Activated CD4-positive, CD25-positive, alpha-beta regulatory T cell treated with anti-CD3 and anti-CD28 coated beads, Interleukin-2, amount 50 U/mL, for 16 hours (primary cell): ENCODE results near the gene LPGAT1.
"Not testable (repeated sequence)": the region's sequence is repeated elsewhere in the genome, so short reads cannot be mapped to it uniquely, and the experiment has no call there.

Experiments used
- DNase-seq: peaks from one replicate; pipeline ENCODE4 v3.0.0-alpha.2; 2020; ENCODE audit warnings: low read depth, low spot score

The LPGAT1 gene

DNA sequence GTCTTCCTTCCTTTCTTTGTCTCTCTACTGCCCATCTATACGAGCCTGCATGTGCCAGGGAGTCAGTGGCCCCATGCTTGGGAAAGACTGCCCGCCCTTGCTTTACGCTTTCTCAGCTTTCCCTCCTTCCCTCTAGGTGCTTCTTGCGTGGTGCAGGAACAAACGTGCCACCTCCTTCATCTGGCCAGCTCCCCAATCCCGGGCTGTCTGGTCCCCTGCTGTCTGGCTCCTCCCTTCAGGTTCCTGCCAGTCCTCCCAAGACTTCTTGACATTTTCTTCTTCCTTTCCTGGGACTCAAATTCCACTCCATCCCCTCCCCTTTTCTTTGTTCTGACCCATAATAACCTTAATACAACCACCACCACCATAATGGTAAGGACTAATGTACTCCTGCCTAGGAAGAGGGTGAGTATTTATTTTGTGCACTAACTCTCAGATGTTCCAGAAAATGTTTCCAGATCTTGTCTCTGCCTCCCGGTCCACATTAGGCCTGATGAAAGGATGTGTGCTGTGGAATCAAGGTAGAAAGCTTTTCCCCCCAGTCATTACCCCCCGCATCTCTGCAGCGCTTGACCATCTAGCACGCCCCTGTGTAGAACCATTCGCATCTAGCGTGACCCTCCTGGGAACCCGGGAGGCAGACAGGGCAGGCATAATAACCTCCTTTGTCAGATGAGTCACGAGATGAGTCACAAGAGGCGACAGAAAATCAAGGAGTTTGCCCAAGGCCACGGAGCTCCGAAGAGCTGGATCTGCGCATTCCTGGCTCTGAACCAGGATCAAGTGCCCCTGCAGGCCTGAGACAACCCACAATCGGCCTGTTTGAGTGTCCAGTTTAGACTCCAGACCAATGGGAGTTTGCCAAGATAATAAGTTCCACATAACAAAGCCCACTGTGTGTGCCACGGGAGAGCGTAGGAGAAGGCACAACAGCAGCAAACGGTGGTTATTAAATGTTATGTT is 95.1 kb downstream of the LPGAT1 start:
- DNase-seq: no peak

DNA sequence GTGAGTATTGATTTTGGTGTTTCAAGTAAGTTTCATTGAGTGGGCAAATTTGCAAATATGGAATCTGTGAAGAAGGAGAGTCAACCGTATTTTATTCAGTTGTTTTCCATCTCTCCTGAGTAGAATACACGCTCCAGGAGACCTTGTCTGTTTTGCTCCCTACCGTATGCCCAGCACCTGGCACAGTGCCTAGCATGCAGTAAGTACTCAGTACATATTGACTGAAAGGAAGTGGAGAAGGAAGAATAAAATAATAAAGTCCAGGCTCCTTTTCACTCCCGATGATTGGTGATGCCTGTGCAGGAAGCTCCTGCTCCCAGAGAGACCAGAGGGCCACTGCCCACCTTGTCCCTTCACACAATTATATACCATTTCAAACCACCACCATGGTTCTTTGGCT is 95.8 kb downstream of the LPGAT1 start:
- no peak for DNase-seq

DNA sequence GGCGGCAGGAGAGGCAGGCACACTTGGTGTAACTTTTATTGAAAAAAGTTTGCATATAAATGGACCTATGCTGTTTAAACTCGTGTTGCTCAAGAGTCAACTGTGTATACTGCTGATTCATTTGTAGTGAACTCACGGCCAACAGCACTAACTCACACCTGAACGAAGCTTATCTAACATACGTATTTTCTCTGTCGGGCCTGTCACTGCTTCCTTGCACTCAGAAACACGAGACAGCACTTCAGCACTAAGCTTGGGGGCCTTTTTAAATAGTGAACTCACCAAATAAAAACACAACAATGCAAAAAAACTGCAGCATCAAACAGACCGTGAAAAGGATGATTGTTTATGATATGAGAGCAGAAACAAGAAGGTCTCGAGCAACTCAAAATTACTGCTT is 96.2 kb downstream of the LPGAT1 start:
- DNase-seq: no peak

DNA sequence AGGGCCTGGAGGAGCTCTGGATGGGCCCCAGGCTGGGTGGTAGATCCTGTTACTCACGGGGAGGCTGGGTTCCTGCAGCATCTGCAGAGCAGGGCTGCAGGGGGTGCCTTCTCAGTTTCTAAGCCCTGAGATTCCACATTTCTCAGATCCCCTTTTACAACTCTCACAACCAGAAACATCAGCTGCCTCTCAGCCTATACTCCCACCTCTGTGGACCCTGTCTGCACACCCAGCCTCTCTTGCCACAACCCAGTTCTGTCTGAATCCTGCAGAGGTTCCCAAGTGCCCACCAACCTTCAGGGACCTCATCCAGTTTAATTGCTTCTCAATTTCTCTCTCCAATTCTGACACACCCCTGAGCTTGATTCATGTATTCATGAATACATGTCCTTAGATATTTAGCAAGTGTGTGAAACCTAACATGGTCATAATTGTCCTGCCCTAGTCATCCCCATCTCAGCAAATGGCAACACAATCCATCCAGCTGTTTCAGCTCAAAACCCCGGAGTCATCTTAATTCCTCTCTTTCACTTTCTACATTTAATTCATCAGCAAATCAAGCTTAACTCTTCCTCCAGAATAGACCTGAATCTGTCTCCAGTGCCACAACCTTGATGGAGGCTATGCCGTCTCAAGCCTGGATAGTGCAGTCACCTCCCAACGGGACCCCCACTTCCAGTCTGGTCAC is 98.1 kb downstream of the LPGAT1 start:
- no peak for DNase-seq

DNA sequence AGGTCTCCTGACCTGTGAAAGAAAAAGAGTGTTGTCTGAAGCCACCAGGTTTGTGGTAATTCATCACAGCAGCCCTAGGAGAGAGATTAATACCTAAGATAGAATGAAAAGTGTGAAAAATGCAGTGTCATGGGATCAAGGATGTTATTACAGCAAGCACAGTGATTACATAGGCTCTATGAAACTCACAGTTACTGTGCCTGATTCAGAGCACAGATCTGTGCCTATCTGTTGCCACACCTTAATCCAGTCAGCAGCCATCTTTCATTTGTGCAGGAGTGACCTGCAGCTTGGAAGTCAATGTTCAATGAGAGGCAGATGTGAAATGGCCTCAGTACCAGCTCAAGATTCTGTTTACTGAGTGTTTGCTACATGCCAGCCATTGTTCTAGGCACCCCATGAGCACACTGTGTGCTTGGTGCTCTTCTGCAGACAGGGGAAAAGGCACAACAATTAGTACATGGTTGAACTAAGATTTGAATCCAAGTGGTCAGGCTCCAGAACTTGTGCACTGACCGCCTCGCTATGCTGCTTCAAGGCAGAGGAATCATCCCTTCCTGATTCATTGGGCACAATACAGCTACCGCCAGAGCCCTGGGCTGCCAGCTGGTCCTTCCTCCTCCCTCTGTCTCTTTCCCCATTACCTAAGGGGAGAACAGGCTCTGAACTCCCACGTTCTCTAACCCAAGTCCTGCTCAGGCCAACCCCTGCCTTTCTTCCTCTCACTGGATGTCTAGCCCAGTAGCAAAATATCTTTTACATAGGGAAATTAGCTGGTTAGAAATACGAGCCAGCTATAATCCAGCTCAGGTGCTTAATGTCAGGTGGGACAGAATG is 98.9 kb downstream of the LPGAT1 start:
- no peak for DNase-seq

DNA sequence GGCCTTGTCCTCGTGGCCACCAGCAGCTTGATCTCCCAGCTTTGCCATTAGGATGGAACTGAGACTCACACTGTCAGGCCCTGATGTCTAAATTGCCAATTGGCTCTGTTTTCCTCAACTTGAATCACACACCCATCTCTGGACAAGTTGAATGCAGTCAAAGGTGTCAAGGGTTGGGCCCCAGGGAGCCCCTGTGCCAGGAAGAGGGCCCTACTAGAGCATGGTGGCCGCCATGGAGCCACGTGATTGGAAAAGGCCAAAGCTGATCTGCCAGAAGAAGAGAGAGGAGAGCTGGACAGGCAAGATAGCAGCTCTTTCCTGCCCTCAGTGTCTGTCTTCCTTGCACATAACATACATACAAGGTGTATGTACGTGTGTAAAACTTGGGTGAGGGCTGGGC is 100.2 kb downstream of the LPGAT1 start:
- DNase-seq: no peak

DNA sequence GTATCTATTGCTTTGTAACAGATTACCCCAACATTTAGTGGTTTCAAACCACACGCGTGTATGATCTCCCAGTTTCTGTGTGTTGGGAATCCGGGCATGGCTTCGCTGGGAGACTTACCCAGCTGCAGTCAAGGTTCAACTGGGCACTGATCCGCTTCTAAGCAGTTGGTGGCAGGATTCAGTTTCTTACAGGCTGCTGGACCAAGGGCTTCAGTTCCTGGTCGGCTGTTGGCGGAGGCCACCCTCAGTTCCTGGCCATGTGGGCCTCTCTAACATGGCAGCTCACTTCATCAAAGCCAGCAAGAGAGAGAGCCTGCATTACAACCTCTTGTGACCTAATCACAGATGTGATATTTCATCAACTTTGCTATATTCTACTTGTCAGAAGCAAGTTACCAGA is 101.3 kb downstream of the LPGAT1 start:
- DNase-seq: no peak

DNA sequence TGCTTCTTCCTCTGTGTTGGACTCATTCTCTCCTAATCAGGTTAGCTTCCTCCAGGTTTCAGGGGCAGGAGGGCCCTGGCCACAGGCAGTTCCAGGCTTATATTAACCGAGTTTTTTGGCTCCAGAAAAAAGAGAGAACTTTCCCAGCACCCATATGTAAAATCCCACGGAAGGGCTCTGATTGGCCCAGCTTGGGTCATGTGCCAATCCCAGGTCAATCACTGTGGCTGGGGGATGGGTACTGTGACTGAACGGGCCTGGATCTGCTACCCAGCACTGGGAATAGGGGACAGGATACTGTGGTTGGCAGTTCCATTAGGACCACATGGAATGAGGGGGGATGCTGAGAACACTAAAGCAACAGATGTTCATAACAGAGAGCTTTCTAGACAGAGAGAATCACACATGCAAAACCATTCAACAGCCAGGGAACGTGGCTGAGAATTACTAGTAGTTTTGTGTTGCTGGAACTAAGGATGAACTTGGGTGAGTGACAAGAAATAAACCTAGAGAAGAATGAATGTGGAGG is 104.0 kb downstream of the LPGAT1 start:
- DNase-seq: no peak

DNA sequence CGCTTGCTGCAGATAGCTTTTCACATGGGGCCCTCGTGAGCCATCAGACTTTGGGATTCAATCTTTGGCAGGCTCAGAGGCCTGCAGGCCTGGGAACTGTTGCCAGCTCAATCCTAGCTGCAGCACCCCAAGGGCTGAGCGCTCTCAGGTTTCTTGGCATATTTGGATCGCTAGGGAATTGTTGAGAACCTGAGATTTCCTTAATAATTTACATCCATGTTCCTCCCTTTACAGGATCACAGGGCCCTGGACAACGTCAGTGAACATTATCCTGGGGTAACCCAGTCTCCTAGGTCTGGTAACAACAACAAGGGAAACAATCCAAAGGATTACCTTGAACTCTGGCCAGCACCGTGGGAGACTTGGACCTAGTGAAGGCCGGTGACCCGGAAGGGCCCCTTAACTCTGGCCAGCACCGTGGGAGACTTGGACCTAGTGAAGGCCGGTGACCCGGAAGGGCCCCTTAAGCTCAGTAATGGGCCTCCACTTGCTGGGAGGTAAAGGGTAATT is 105.8 kb downstream of the LPGAT1 start:
- no peak for DNase-seq

DNA sequence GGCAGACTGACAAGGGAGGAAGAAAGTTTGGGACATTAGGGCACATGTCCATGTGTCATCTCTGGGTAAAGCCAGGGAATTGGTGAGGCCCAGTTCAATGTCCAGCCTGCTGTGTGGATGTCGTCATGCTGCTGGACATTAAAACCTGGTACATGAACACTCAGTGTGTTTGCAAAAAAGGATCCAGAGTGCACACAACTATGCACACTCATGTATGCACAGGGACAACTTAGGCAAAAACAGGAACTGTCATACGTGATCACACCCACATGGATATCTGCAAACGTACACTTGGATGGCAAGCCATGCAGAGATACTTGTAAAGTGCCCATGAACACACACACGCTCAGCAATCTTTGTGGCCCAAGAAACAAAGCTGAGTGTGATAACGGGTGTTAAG is 107.3 kb downstream of the LPGAT1 start:
- no peak for DNase-seq

DNA sequence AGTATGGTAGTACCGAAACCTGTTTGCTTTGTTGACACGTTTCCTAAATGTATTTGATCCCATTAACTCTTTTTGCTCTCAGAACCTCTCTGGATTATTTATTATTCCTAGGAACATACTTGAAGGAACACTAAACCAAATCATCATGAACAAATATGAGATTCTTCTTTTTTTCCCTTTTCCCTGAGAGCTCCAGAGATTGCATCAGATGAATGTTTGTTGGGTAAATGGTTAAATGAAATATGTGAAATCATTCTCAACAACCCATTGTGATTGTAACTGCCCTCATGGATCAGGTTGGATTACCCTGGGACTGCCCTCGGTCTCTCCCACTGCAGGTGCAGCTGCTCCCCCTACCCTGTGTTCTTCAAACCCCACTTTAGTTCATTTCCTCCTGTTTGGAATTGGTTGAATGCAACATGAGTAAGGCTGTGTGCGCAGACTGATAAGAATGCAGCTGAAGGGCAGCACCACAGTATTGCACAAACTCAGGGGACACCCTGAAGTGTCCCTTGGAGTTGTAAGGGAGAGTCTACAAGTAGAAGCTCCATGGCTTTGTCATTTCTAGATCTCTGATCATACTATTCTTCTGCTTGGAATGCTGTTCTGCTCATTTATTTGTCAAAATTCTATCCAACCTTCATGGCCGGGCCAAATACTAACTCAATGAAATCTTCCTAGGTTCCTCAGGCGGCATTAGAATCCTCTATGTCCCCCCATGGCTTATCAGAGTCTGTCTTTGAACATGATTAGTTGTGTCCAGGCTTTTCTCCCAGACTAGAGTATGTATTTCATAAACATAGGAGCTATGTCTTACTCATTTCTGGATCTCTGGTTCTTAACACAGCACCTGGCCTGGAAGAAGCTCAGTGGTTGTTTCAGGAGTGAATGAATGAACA is 108.0 kb downstream of the LPGAT1 start:
- no peak for DNase-seq

DNA sequence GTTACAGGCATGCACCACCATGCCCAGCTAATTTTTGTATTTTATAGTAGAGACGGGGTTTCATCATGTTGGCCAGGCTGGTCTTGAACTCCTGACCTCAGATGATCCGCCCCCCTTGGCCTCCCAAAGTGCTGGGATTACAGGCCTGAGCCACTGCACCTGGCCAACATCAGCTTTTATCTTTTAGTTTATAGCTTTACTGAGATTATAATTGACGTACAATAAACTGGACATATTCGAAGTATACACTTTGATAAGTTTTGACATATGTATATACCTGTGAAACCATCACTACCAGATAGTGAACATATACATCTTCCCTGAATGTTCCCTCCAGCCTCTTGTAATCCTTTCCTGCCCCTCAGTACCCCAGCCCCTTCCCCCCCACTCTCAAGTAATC is 114.0 kb downstream of the LPGAT1 start:
- DNase-seq: not testable (repeated sequence)

DNA sequence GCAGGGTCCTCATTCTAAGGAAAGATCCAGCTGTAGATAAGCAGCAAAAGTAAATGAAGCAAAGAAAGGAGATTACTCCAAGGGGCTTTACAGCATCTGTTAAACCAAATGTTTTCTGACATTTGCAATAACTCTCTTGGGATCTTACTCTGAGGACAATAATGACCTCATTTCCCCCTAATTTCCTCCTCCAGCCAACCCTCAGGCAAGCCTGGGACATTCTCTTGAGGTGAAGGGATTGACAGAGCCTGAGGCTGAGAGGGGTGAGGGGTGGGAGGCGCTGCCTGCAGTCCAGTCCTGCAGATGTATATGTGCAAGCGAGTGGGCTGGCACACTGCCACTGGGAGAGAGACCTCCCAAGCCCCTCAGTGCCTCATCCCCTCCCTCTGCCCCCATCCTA is 114.6 kb downstream of the LPGAT1 start:
- no peak for DNase-seq

DNA sequence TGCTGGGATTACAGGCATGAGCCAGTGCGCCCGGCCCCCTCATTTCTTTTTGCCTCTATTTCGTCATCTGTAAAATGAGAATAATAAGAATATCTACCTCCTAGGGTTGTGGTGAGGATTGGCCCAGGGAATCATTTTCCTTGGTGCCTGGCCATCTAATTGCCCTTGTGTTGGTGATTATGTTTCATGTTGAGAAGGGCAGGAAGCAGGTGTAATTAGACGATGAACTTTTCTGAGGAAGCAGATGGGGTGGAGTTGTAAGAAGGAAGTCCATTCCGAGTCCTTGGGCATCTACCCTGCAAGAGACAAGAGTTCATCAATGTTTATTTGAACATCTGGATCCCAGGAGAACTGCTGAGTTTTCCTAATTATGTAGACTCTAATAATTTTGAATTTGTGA is 116.4 kb downstream of the LPGAT1 start:
- no peak for DNase-seq

DNA sequence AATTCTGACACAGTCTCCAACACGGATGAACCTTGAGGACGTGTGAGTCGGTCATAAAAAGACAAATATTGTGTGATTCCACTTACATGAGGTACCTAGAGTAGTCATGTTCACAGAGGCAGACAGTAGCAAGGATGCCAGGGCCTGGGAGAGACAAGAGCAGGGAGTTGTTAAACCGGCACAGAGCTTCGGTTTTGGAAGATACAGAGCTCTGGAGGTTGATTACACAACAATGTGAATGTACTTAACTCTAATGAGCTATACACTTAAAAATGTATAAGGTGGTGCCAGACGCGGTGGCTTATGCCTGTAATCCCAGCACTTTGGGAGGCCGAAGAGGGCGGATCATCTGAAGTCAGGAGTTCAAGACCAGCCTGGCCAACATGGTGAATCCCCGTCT is 117.3 kb downstream of the LPGAT1 start:
- no peak for DNase-seq

DNA sequence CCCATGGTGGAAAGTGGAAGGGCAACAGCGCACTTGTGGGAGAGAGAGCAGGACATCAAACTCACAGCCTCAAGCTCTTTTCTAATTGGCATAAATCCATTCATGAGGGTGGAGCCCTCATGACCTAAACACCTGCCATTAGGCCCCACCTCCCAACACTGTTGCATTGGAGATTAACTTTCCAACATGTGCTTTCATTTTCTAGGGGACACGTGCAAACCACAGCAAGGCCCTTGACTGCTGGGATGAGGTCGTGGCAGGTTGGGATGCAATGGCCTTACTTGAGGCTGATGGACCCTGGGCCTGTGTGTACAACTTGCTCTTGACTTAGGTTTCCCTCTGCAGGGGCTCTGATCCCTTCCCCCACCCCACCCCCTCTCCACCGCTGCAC is 119.3 kb downstream of the LPGAT1 start:
- no peak for DNase-seq

DNA sequence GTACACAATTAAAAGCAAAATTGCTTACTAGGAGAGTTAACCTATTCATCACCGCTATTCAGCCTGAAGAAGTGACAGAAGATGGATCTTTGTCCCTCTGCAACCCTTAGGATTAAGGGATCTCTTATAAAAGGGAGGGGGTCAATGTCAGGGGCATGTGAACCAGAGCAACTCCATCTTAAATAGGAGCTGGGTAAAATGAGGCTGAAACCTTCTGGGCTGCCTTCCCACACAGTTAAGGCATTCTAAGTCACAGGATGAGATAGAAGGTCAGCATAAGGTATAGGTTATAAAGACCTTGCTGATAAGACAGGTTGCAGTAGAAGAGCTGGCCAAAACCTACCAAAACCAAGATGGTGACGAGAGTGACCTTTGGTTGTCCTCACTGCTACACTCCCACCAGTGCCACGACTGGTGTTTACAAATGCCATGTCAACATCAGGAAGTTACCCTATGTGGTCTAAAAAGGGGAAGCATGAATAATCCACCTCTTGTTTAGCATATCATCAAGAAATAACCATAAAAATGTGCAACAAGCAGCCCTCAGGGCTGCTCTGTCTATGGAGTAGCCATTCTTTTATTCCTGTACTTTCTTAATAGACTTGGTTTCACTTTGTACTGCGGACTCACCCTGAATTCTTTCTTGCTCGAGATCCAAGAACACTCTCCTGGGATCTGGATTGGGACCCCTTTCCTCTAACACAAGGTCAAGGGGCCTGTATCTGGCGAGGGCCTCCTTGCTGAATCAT is 119.8 kb downstream of the LPGAT1 start:
- DNase-seq: no peak

DNA sequence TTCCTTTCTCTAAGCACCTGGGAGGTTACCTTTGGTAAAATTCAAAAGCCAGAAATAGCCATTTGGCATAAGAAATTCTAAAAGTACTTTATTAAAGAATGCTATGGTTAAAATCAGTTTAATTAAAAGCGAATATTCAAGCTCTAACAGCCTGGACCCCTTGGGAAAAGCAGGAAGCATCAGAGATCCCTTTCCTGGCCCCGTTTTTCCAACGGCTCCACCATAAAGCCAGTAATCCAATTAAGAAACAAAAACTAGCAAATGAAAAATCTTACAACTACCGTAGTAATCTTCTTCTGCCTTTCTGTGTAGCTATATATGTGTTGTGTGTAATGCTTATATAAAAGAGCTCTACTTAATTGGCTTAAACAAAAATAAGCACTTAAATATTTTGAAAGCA is 121.6 kb downstream of the LPGAT1 start:
- DNase-seq: no peak

DNA sequence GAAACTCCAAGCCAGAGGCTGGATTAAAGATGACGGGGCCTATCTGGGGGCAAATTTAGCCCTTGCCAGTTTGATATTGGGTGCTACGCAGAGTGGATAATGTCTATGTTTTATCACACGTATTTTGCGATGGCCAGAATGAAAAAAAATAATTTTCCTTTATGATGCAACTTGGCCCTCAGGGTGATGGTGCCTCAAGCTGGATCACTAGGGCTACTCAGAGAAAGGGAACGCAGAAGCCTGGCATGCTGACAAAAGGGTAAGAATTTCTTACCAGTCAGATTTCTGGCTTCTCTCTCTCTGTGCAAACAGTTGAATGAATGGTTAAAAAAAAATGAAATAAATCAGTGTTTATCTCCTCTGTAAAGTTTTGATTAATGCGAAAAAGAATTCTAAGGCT is 122.6 kb downstream of the LPGAT1 start:
- DNase-seq: no peak
